Esophagus squamous epithelium (tissue), 5 donors: ENCODE results near the gene ESM1. TPM values are rescaled to one million over a fixed set of nuclear protein-coding genes. Genes with fewer than 3 reads are reported as not detected.
"Not testable (repeated sequence)": the region's sequence is repeated elsewhere in the genome, so short reads cannot be mapped to it uniquely, and the experiment has no call there.

ENCODE experiments used
- DNase-seq: peaks from one replicate; lab custom pipeline; 2025; lab: John Stamatoyannopoulos, UW
- H3K27ac ChIP-seq, 4 donors: fragments of 200-600 bp; sonication (generic); one replicate each; pipeline ENCODE4 v1.5.1; 2016 to 2019; ENCODE audit warnings: mild to moderate bottlenecking in 1 of 4
- H3K27me3 ChIP-seq, 4 donors: fragments of 200-600 bp; sonication (generic); 1 replicate in 3 of 4; 2 replicates in 1 of 4; pipeline versions ENCODE4 v1.5.1 to v1.6.0; 2017 to 2021; ENCODE audit warnings: antibody characterized with exemption in 1 of 4
- H3K36me3 ChIP-seq, 3 donors: fragments of 200-600 bp; sonication (generic); one replicate each; pipeline ENCODE4 v1.5.1; 2016 to 2019
- H3K4me1 ChIP-seq, 3 donors: fragments of 200-600 bp; sonication (generic); one replicate each; pipeline ENCODE4 v1.5.1; 2017 to 2019
- H3K4me3 ChIP-seq, 4 donors: fragments of 200-600 bp; sonication (generic); 1 replicate in 3 of 4; 2 replicates in 1 of 4; pipeline ENCODE4 v1.5.1; 2016 to 2019; ENCODE audit warnings: mild to moderate bottlenecking in 2 of 4, moderate library complexity in 1 of 4
- H3K9me3 ChIP-seq, 3 donors: fragments of 200-600 bp; sonication (generic); one replicate each; pipeline ENCODE4 v1.5.1; 2016 to 2019
- CTCF ChIP-seq, 6 experiments: fragments of 450-650 bp in 4 of 6; fragments of 200-600 bp in 2 of 6; sonication (generic) in 2 of 6; IDR thresholded peaks; one replicate each; pipeline ENCODE4 v1.5.1; 2016 to 2019; ENCODE audit warnings: antibody characterized with exemption in 6 of 6, mild to moderate bottlenecking in 4 of 6, moderate library complexity in 4 of 6
- POLR2A ChIP-seq, 4 donors: fragments of 450-650 bp; IDR thresholded peaks; one replicate each; pipeline ENCODE4 v1.6.1; 2017; ENCODE audit warnings: antibody characterized with exemption in 4 of 4, mild to moderate bottlenecking in 4 of 4, moderate library complexity in 3 of 4
- WGBS, 2 donors: methylation state at CpG; one replicate each; pipeline ENCODE4 v1.1.5; 2018; 5-methylcytosine and 5-hydroxymethylcytosine counted together
- intact Hi-C: fragments of 100-400 bp; cut with DNase I; formaldehyde crosslinking; loops from one replicate; pipeline ENCODE4 v1.15.0; 2022
- total RNA-seq, 4 donors: library from RNA; depleted of rRNA; stranded (reverse); fragments of >200 nt; gene quantifications; one replicate each; pipeline ENCODE4 v1.1.0, GENCODE V29; 2016
- donor health status: DM: yes; HTN: yes; CAD: no.

ESM1 gene
- total RNA-seq, 4 donors from 2014 or later, result 0.95 TPM; not detected in 3

DNA sequence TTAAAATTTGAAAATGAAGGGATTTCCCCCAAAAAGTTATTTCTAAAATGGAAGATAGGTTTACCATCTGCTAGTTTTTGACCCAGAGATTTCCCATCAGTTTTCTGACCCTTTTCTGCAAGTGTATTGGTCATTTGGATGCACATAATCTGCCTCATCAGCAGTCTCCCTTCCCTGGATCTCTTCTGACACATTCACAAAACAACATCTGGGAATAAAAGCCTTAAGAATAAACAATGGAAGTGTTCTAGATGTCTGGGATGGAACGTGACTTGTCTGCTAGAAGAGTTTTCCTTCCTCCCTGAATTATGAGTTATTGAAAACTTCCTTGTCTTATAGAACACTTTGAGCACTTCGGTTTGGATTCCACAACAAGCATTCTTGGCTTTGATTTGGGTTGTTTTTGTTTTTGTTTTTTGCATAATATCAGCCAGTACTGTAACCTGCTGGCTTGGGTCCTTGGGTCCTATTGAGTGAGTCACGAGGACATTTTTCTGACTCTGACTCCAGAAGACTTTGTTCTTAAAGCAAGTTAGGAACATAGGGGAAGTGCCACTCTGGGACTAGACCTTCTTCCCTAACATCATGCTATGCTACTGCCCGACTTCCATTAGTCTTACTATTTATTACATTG lies 18.2 kb upstream of the ESM1 start:
- whole genome bisulfite sequencing, 2 donors, result 51% methylated on average over 4 of the region's 4 CpGs
- intact Hi-C loops, result no loop called here
- Histone ChIP-seq H3K4me1 (no peaks in the 10 kb centered on the region), H3K36me3 (no peaks in the 10 kb centered on the region), H3K9me3 (no peaks in the 10 kb centered on the region), H3K4me3 (no peak overlapping the region), H3K27ac (no peak overlapping the region), H3K27me3 (no peaks in the 10 kb centered on the region)
- no peak for TF ChIP-seq CTCF (IDR thresholded peaks at IDR 0.05)
- TF ChIP-seq POLR2A (IDR thresholded peaks at IDR 0.05), result no peak
- no peak for DNase-seq

GRCh38 chr5:55002166-55002565 lies 16.8 kb upstream of the ESM1 start:
- WGBS, 2 donors, result 65 to 73% methylated on average over 2 of the region's 2 CpGs
- H3K27ac ChIP-seq, H3K4me1 ChIP-seq, H3K9me3 ChIP-seq, DNase-seq, H3K27me3 ChIP-seq, intact Hi-C loops, H3K4me3 ChIP-seq, H3K36me3 ChIP-seq: not testable (repeated sequence)

- TF ChIP-seq CTCF (IDR thresholded peaks at IDR 0.05), result no peak
- TF ChIP-seq POLR2A (IDR thresholded peaks at IDR 0.05), result no peak
- intact Hi-C loops, result no loop called here
Measured at GRCh38 chr5:54997081-54997480, 11.7 kb upstream of the ESM1 start.

GRCh38 chr5:54996466-54996865 lies 11.1 kb upstream of the ESM1 start:
- WGBS, 2 donors, result 59 to 65% methylated on average over 5 of the region's 5 CpGs
- no peaks in the 10 kb centered on the region for H3K36me3 ChIP-seq
- no peaks in the 10 kb centered on the region for H3K4me1 ChIP-seq
- H3K27ac ChIP-seq, result no peak overlapping the region
- peaks cover 0 to 3% (median 0%) of the 10 kb centered on the region in 4 donors for H3K27me3 ChIP-seq
- no peak overlapping the region for H3K4me3 ChIP-seq
- TF ChIP-seq CTCF (IDR thresholded peaks at IDR 0.05) (no peak), POLR2A (IDR thresholded peaks at IDR 0.05) (no peak)
- DNase-seq, result no peak
- H3K9me3 ChIP-seq, result no peaks in the 10 kb centered on the region
- intact Hi-C loops, result no loop called here

More at GRCh38 chr5:54997081-54997480, 11.7 kb upstream of the ESM1 start:
- 54% methylated on average over 2 of the region's 2 CpGs for WGBS, 2 donors
- Histone ChIP-seq H3K4me1 (no peaks in the 10 kb centered on the region), H3K27me3 (peaks cover 0 to 3% (median 0%) of the 10 kb centered on the region in 4 donors), H3K36me3 (no peaks in the 10 kb centered on the region), H3K27ac (no peak overlapping the region), H3K9me3 (no peaks in the 10 kb centered on the region), H3K4me3 (no peak overlapping the region)
- no peak for DNase-seq

DNA sequence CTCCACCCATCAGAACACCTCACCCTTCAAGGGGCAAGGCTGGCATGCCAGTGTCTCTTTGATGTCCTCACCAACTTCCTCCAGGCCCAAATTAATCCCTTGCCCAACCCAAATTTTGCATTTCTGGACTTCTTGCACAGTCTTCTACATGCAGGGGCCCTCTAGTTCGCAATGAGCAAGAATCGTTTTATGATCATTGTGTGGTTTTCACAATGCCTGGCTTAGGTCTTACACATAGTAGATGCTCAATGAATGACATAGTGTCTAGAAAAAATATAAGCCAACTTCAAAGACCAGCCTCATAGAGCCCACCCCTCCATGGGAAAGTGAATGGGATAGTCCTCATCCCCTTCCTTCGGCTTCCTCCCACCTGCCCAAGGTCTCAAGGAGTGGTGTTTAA lies 9.8 kb upstream of the ESM1 start:
- Histone ChIP-seq H3K4me1 (no peaks in the 10 kb centered on the region), H3K27me3 (peaks cover 0 to 7% (median 0%) of the 10 kb centered on the region in 4 donors), H3K36me3 (no peaks in the 10 kb centered on the region), H3K4me3 (no peak overlapping the region), H3K27ac (no peak overlapping the region), H3K9me3 (no peaks in the 10 kb centered on the region)
- DNase-seq, result no peak
- TF ChIP-seq POLR2A (IDR thresholded peaks at IDR 0.05) (no peak), CTCF (IDR thresholded peaks at IDR 0.05) (no peak)
- 76 to 89% methylated on average over 3 of the region's 3 CpGs for WGBS, 2 donors
- intact Hi-C loops, result no loop called here
